ENCODE measurements around the gene CYB5A. TPM values are rescaled to one million over a fixed set of nuclear protein-coding genes. Genes with fewer than 3 reads are reported as not detected.

The CYB5A gene
- total RNA-seq, 1 donor from 2014 or later: 105 TPM

GRCh38 chr18:74268175-74268574 lies 23.6 kb downstream of the CYB5A start:
- H3K4me1 ChIP-seq: peaks cover 45% of the 10 kb centered on the region
- H3K36me3 ChIP-seq: peaks cover 5% of the 10 kb centered on the region
- no peaks in the 10 kb centered on the region for H3K9me3 ChIP-seq (replicated peaks)
- H3K27ac ChIP-seq (replicated peaks): no peak overlapping the region
- DNase-seq: no peak
- no peak for TF ChIP-seq CTCF (IDR thresholded peaks at IDR 0.05; ENCODE audit: borderline replicate concordance)
- H3K4me3 ChIP-seq: no peak overlapping the region
- intact Hi-C loops (cut with micrococcal nuclease): no loop called here
- no peaks in the 10 kb centered on the region for H3K27me3 ChIP-seq (ENCODE audit: low read depth)

- H3K9me3 ChIP-seq (replicated peaks): no peaks in the 10 kb centered on the region
- H3K27ac ChIP-seq (replicated peaks): no peak overlapping the region
- no peak for DNase-seq
- H3K36me3 ChIP-seq: peaks cover 24% of the 10 kb centered on the region
- H3K4me3 ChIP-seq: no peak overlapping the region
- H3K27me3 ChIP-seq (ENCODE audit: low read depth): no peaks in the 10 kb centered on the region
- intact Hi-C loops (cut with micrococcal nuclease): no loop called here
- TF ChIP-seq CTCF (IDR thresholded peaks at IDR 0.05; ENCODE audit: borderline replicate concordance): no peak
- H3K4me1 ChIP-seq: peaks cover 32% of the 10 kb centered on the region
Measured at GRCh38 chr18:74266161-74266560, 25.6 kb downstream of the CYB5A start.

GRCh38 chr18:74265546-74266098 lies 26.1 kb downstream of the CYB5A start:
- H3K4me1 ChIP-seq: peaks cover 28% of the 10 kb centered on the region
- no peak for DNase-seq
- no peak overlapping the region for H3K27ac ChIP-seq (replicated peaks)
- no peaks in the 10 kb centered on the region for H3K27me3 ChIP-seq (ENCODE audit: low read depth)
- intact Hi-C loops (cut with micrococcal nuclease): no loop called here
- no peaks in the 10 kb centered on the region for H3K9me3 ChIP-seq (replicated peaks)
- no peak overlapping the region for H3K4me3 ChIP-seq
- no peak for TF ChIP-seq CTCF (IDR thresholded peaks at IDR 0.05; ENCODE audit: borderline replicate concordance)
- H3K36me3 ChIP-seq: peaks cover 28% of the 10 kb centered on the region

- Histone ChIP-seq H3K27ac (replicated peaks) (no peak overlapping the region), H3K27me3 (ENCODE audit: low read depth) (no peaks in the 10 kb centered on the region), H3K36me3 (peaks cover 31% of the 10 kb centered on the region), H3K4me3 (no peak overlapping the region), H3K4me1 (peaks cover 16% of the 10 kb centered on the region), H3K9me3 (replicated peaks) (no peaks in the 10 kb centered on the region)
- no peak for TF ChIP-seq CTCF (IDR thresholded peaks at IDR 0.05; ENCODE audit: borderline replicate concordance)
- intact Hi-C loops (cut with micrococcal nuclease): no loop called here
- DNase-seq: no peak
Measured at GRCh38 chr18:74264303-74265020, 27.3 kb downstream of the CYB5A start.

GRCh38 chr18:74261053-74261713 lies 30.6 kb downstream of the CYB5A start:
- H3K36me3 ChIP-seq: peaks cover 35% of the 10 kb centered on the region
- intact Hi-C loops (cut with micrococcal nuclease): no loop called here

More at GRCh38 chr18:74261053-74261713, 30.6 kb downstream of the CYB5A start:
- Histone ChIP-seq H3K27me3 (ENCODE audit: low read depth) (no peaks in the 10 kb centered on the region), H3K27ac (replicated peaks) (no peak overlapping the region), H3K9me3 (replicated peaks) (no peaks in the 10 kb centered on the region), H3K4me1 (peaks cover 13% of the 10 kb centered on the region), H3K4me3 (no peak overlapping the region)
- no peak for TF ChIP-seq CTCF (IDR thresholded peaks at IDR 0.05; ENCODE audit: borderline replicate concordance)
- DNase-seq: no peak
